SH-SY5Y (cell line): ENCODE measurements around the gene LYPLAL1.

Source experiments
- GATA2 ChIP-seq: IDR thresholded peaks from 2 replicates; pipeline ENCODE4 v1.6.1; 2011; ENCODE audit warnings: mild to moderate bottlenecking, low read depth, low read length
- GATA3 ChIP-seq: IDR thresholded peaks from 2 replicates; pipeline ENCODE4 v1.6.1; 2011; ENCODE audit warnings: low read depth, mild to moderate bottlenecking, low read length, moderate library complexity

- no peak for TF ChIP-seq GATA3
- no peak for TF ChIP-seq GATA2
Observed at GRCh38 chr1:219190605-219191004, 16.9 kb downstream of the LYPLAL1 start.
